ENCODE data around the gene MOAP1.
"Not testable (repeated sequence)": the region's sequence is repeated elsewhere in the genome, so short reads cannot be mapped to it uniquely, and the experiment has no call there.

DNA sequence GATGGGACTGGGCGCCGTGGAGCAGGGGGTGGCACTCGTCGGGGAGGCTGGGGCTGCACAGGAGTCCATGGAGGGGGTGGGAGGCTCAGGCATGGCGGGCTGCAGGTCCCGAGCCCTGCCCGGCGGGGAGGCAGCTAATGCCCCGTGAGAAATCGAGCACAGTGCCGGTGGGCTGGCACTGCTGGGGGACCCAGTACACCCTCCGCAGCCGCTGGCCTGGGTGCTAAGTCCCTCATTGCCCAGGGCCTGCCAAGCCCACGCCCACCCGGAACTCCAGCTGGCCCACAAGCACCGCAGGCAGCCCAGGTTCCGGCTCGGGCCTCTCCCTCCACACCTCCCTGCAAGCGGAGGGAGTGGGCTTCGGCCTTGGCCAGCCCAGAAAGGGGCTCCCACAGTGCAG is 14.6 kb downstream of the MOAP1 start:
- TF ChIP-seq CTCF (IDR thresholded peaks at IDR 0.05; ENCODE audit: poor library complexity); EZH2 (IDR thresholded peaks at IDR 0.05; ENCODE audit: borderline replicate concordance); EZH2phosphoT487 (IDR thresholded peaks at IDR 0.05; ENCODE audit: low read depth, severe bottlenecking, unreplicated experiment): not testable (repeated sequence)
